Smooth muscle cell (in vitro differentiated cells): ENCODE data around the gene NET1. TPM values are rescaled to one million over a fixed set of nuclear protein-coding genes. Genes with fewer than 3 reads are reported as not detected.
A peak's percentile ranks its signal among the peaks of the same experiment; 100 is the strongest.

ENCODE experiments used
- DNase-seq: peaks from one replicate; lab custom pipeline; 2025; ENCODE audit not compliant: unreplicated experiment; lab: John Stamatoyannopoulos, UW
- H2AFZ ChIP-seq: fragments of 200-600 bp; sonication (generic); 2 replicates; pipeline ENCODE4 v1.6.0; 2016; ENCODE audit warnings: antibody characterized with exemption, low read depth, mild to moderate bottlenecking
- H3F3A ChIP-seq: fragments of 200-600 bp; sonication (generic); 2 replicates; pipeline ENCODE4 v1.6.0; 2017; ENCODE audit warnings: antibody characterized with exemption, low read depth
- H3K27ac ChIP-seq: fragments of 200-600 bp; sonication (generic); 2 replicates; pipeline ENCODE4 v1.5.1; 2016; ENCODE audit warnings: low read depth, mild to moderate bottlenecking
- H3K27me3 ChIP-seq: fragments of 200-600 bp; sonication (generic); 2 replicates; pipeline ENCODE4 v1.6.1; 2016; ENCODE audit warnings: low read depth, mild to moderate bottlenecking
- H3K36me3 ChIP-seq: fragments of 200-600 bp; sonication (generic); 2 replicates; pipeline ENCODE4 v1.5.1; 2016; ENCODE audit warnings: low read depth
- H3K4me1 ChIP-seq: fragments of 200-600 bp; sonication (generic); 2 replicates; pipeline ENCODE4 v1.5.1; 2016; ENCODE audit warnings: low read depth
- H3K4me2 ChIP-seq: fragments of 200-600 bp; sonication (generic); 2 replicates; pipeline ENCODE4 v1.6.0; 2016; ENCODE audit warnings: mild to moderate bottlenecking
- H3K4me3 ChIP-seq: fragments of 200-600 bp; sonication (generic); 2 replicates; pipeline ENCODE4 v1.5.1; 2016; ENCODE audit warnings: mild to moderate bottlenecking
- H3K79me2 ChIP-seq: fragments of 200-600 bp; sonication (generic); 2 replicates; pipeline ENCODE4 v1.6.0; 2016; ENCODE audit warnings: low read depth, mild to moderate bottlenecking
- H3K9ac ChIP-seq: fragments of 200-600 bp; sonication (generic); 2 replicates; pipeline ENCODE4 v1.6.0; 2016; ENCODE audit warnings: low read depth
- H3K9me3 ChIP-seq: fragments of 200-600 bp; sonication (generic); replicated peaks from 2 replicates; pipeline ENCODE4 v1.5.1; 2016; ENCODE audit warnings: low read depth
- H4K20me1 ChIP-seq: fragments of 200-600 bp; sonication (generic); 2 replicates; pipeline ENCODE4 v1.6.0; 2016; ENCODE audit warnings: low read depth
- CTCF ChIP-seq: fragments of 200-600 bp; sonication (generic); IDR thresholded peaks from 2 replicates; pipeline ENCODE4 v1.5.1; 2017; ENCODE audit warnings: borderline replicate concordance, mild to moderate bottlenecking, antibody characterized with exemption; ENCODE audit not compliant: insufficient read depth, poor library complexity, severe bottlenecking
- WGBS: methylation state at CpG from one replicate; pipeline ENCODE4 v1.1.7; 2016; ENCODE audit warnings: low lambda C conversion rate; 5-methylcytosine and 5-hydroxymethylcytosine counted together
- polyA plus RNA-seq: library from polyadenylated mRNA; unstranded; fragments of >200 nt; fragmentation: Nextera tagmentation; extraction: Ambion mirVana; gene quantifications from 2 replicates; pipeline ENCODE4 v1.2.1, GENCODE V29; 2016
- total RNA-seq: library from RNA; depleted of rRNA; stranded (reverse); fragments of >200 nt; gene quantifications from 2 replicates; pipeline ENCODE4 v1.2.3, GENCODE V29; 2014

The NET1 gene
- total and polyA plus RNA-seq, 2 experiments from 2014 or later = 49.5 to 123 TPM

DNA sequence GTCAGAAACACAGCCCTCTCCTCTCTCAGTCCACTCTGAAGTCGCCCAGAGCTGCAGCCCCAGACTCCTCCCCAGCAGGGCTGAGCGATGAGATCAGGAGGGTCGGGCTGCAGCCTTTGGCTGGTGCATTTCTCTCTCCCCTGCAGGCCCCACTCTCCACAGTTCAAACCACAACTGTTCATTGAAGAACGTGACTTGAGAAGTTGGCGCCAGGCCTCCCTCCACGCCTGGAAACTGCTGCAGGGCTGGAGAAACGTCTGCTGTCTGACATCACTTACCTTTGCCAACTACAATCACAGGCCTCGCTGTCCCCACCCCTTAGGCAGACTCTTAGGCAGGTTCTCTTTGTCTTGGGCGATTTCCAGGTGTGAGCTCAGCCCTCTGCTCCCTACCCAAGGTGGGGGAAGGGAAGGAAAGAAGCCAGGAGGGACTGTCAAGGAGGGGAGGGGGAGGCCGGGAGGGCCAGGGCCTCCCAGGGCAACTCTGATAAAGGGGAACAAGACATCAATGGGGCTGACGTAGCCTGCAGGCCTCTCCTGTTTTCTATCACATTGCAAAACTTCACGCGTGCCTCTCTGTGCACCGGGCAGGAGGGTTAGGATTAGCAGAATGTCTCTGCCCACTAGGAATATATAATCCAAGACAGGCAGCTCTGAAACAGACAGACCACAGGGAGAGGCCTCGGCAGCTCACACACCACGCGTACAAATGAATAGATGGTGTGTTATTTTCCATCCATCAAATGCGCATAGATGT lies 54.3 kb downstream of the NET1 start:
- Histone ChIP-seq H3K4me3 (no peak overlapping the region), H4K20me1 (no peaks in the 10 kb centered on the region), H3K9me3 (no peaks in the 10 kb centered on the region), H3K27me3 (no peaks in the 10 kb centered on the region), H3K4me2 (peak overlapping the region; percentile 71), H3F3A (peaks cover 33% of the 10 kb centered on the region), H2AFZ (no peak overlapping the region), H3K4me1 (peaks cover 29% of the 10 kb centered on the region), H3K9ac (peak overlapping the region; percentile 8), H3K27ac (peak overlapping the region; percentile 89), H3K79me2 (no peaks in the 10 kb centered on the region), H3K36me3 (no peaks in the 10 kb centered on the region)
- no peak for TF ChIP-seq CTCF
- peak; percentile 49 for DNase-seq
- WGBS = 1% methylated on average over 18 of the region's 18 CpGs

DNA sequence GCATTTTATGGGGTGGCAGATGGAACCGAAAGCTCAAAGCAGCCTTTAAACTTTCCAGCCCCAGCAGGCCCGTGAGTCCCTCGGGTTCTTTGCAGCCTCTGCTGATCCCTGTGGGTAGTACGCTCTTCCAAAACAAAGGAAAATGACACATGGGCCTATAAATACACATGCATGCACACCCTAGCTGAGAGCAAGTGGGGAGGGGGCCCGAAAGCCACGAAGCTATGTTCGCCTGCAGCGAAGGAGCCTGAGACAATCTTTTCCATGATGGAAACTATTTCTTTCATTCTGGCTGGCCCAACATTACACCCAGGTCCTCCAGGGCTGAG lies 54.8 kb downstream of the NET1 start:
- peaks cover 27% of the 10 kb centered on the region for H3F3A ChIP-seq
- H3K36me3 ChIP-seq = no peaks in the 10 kb centered on the region
- no peak overlapping the region for H2AFZ ChIP-seq
- H3K4me3 ChIP-seq = no peak overlapping the region
- no peaks in the 10 kb centered on the region for H4K20me1 ChIP-seq
- H3K4me1 ChIP-seq = peaks cover 24% of the 10 kb centered on the region
- no peak overlapping the region for H3K9ac ChIP-seq
- no peaks in the 10 kb centered on the region for H3K27me3 ChIP-seq
- DNase-seq = no peak
- WGBS = 17% methylated on average over 8 of the region's 8 CpGs
- no peaks in the 10 kb centered on the region for H3K79me2 ChIP-seq
- peak overlapping the region; percentile 71 for H3K4me2 ChIP-seq
- no peaks in the 10 kb centered on the region for H3K9me3 ChIP-seq
- no peak for TF ChIP-seq CTCF
- peak overlapping the region; percentile 89 for H3K27ac ChIP-seq

DNA sequence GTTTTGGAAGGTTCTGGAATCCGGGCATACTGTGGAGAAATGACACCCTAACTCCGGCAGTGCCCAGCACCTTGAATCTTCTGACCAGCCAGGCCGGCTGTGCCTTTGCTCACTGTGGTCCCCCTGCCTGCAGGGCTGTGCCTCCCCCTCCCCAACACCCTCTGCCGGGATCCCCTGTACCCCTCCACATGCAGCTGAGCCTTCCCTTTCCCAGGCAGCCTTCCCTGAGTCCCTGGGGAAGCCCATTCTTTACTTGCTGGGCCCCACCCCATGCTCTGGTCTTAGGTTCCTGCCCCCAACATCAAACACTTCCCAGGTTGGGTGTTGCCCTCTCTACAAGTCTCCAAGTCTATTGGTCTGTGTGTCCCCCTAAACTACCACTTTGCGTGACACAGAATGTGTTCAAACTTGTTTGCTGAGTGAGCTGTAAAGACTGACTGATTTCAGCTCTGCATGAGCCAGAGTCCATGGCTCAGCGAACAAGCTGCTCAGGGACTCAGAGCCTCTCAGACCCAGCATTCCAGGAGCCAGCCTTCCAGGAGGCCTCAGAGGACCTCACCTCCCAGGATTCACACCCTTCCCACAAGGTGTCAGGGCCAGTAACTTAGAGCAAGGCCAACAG lies 55.4 kb downstream of the NET1 start:
- no peaks in the 10 kb centered on the region for H3K9me3 ChIP-seq
- H3K27ac ChIP-seq = peak overlapping the region; percentile 89
- no peak overlapping the region for H2AFZ ChIP-seq
- H3K4me3 ChIP-seq = no peak overlapping the region
- no peak for DNase-seq
- H3K27me3 ChIP-seq = no peaks in the 10 kb centered on the region
- no peak overlapping the region for H3K9ac ChIP-seq
- no peaks in the 10 kb centered on the region for H3K79me2 ChIP-seq
- WGBS = 81% methylated on average over 6 of the region's 6 CpGs
- peaks cover 23% of the 10 kb centered on the region for H3F3A ChIP-seq
- H4K20me1 ChIP-seq = no peaks in the 10 kb centered on the region
- no peak for TF ChIP-seq CTCF
- H3K4me2 ChIP-seq = peak overlapping the region; percentile 71
- no peaks in the 10 kb centered on the region for H3K36me3 ChIP-seq
- H3K4me1 ChIP-seq = peaks cover 20% of the 10 kb centered on the region
